HepG2 (cell line): ENCODE measurements around the gene PLEKHM2. TPM values are rescaled to one million over a fixed set of nuclear protein-coding genes. Genes with fewer than 3 reads are reported as not detected.
A peak's percentile ranks its signal among the peaks of the same experiment; 100 is the strongest.

ENCODE experiments used
- ATAC-seq: fragments of 200-7000 bp; cut with Tn5 transposase; 3 replicates; pipeline ENCODE4 v1.9.1; 2020; ENCODE audit warnings: mild to moderate bottlenecking, moderate library complexity
- Bru-seq: library from RNA; stranded (reverse); fragments of 400-500 nt; gene quantifications from one replicate; lab custom pipeline; 2021; lab: Mats Ljungman, UMichigan
- BruChase-seq, 2 experiments: library from RNA; stranded (reverse); fragments of 400-500 nt; gene quantifications; one replicate each; lab custom pipeline; 2021; lab: Mats Ljungman, UMichigan
- BruUV-seq: library from RNA; stranded (reverse); fragments of 400-500 nt; replicated peaks from 2 replicates; lab custom pipeline; 2021; lab: Mats Ljungman, UMichigan
- CTCF ChIA-PET: fragments of 300-600 bp; formaldehyde crosslinking; extraction: SDS; loops from one replicate; lab custom pipeline; 2021; ENCODE audit warnings: low total read pairs, inconsistent platforms, low intra/inter-chr PET ratio; lab: Yijun Ruan, JAX
- POLR2A ChIA-PET: fragments of 350-600 bp; sonication (Branson Sonifier 250); formaldehyde crosslinking; loops from one replicate; lab custom pipeline; 2020; ENCODE audit warnings: antibody characterized with exemption, inconsistent platforms; lab: Yijun Ruan, JAX
- DNase-seq: peaks from one replicate; pipeline ENCODE4 v3.0.0-alpha.2; 2015; ENCODE audit warnings: low spot score
- FAIRE-seq: peaks from 3 replicates; lab custom pipeline; 2011; peaks lifted over from hg19 to GRCh38; lab: Jason Lieb, UNC
- H2AFZ ChIP-seq: one replicate; pipeline ENCODE4 v1.6.1; 2011; ENCODE audit warnings: low read length, inconsistent platforms
- H3K27ac ChIP-seq: fragments of 300-600 bp; 3 replicates; pipeline ENCODE4 v1.8.0; 2011; ENCODE audit warnings: mixed run types, mild to moderate bottlenecking, mixed read lengths, low read length, inconsistent platforms; ENCODE audit not compliant: insufficient read depth; ENCODE audit errors: extremely low read length
- H3K27me3 ChIP-seq, 2 experiments: fragments of 200-600 bp in 1 of 2; 2 replicates in 1 of 2; 3 replicates in 1 of 2; pipeline versions ENCODE4 v1.6.0 to v1.8.0; 2011; ENCODE audit warnings: low read length in 2 of 2, mild to moderate bottlenecking in 2 of 2, moderate library complexity in 2 of 2, inconsistent platforms in 1 of 2; ENCODE audit not compliant: insufficient read depth in 2 of 2, control insufficient read depth in 1 of 2
- H3K36me3 ChIP-seq, 2 experiments: fragments of 200-600 bp in 1 of 2; replicated peaks in 1 of 2; 2 replicates in 1 of 2; 3 replicates in 1 of 2; pipeline versions ENCODE4 v1.5.1 to v1.8.0; 2011; ENCODE audit warnings: low read length in 2 of 2, inconsistent platforms in 1 of 2; ENCODE audit not compliant: insufficient read depth in 2 of 2, control insufficient read depth in 1 of 2
- H3K4me1 ChIP-seq: 2 replicates; pipeline ENCODE4 v1.5.1; 2012; ENCODE audit warnings: low read length, inconsistent platforms; ENCODE audit not compliant: insufficient read depth
- H3K4me2 ChIP-seq: 2 replicates; pipeline ENCODE4 v1.6.0; 2011; ENCODE audit warnings: low read depth, low read length, inconsistent platforms
- H3K4me3 ChIP-seq, 3 experiments: fragments of 200-600 bp in 1 of 3; sonication (generic), shearing (Covaris generic) in 1 of 3; replicated peaks in 1 of 3; 2 replicates each; pipeline ENCODE4 v1.5.1; 2011 to 2016; ENCODE audit warnings: low read length in 3 of 3, inconsistent platforms in 2 of 3, low read depth in 2 of 3, mild to moderate bottlenecking in 2 of 3, control low read depth in 1 of 3, mixed read lengths in 1 of 3; ENCODE audit not compliant: insufficient read depth in 1 of 3
- H3K79me2 ChIP-seq: one replicate; pipeline ENCODE4 v1.6.1; 2011; ENCODE audit warnings: low read length, inconsistent platforms; ENCODE audit not compliant: insufficient read depth
- H3K9ac ChIP-seq: 2 replicates; pipeline ENCODE4 v1.6.0; 2011; ENCODE audit warnings: mild to moderate bottlenecking, low read depth, low read length, inconsistent platforms; ENCODE audit not compliant: insufficient read depth
- H3K9me3 ChIP-seq: 2 replicates; pipeline ENCODE4 v1.5.1; 2012; ENCODE audit warnings: mild to moderate bottlenecking, low read length
- H4K20me1 ChIP-seq: 2 replicates; pipeline ENCODE4 v1.6.0; 2011; ENCODE audit warnings: inconsistent platforms, mild to moderate bottlenecking, low read length, moderate library complexity; ENCODE audit not compliant: insufficient read depth
- FOXP1 ChIP-seq, 2 experiments: fragments of 450-650 bp in 1 of 2; IDR thresholded peaks; 2 replicates each; pipeline ENCODE4 v1.6.1; 2017 to 2018; ENCODE audit warnings: antibody characterized with exemption in 1 of 2
- GABPB1 ChIP-seq: IDR thresholded peaks from 2 replicates; pipeline ENCODE4 v1.6.1; 2016; ENCODE audit warnings: mild to moderate bottlenecking, missing genetic modification reagents, moderate library complexity, missing compliant biosample characterization
- IKZF1 ChIP-seq: fragments of 450-650 bp; IDR thresholded peaks from 2 replicates; pipeline ENCODE4 v1.7.1; 2016
- REXO4 ChIP-seq: sonication (generic); formaldehyde crosslinking; IDR thresholded peaks from 2 replicates; pipeline ENCODE4 v1.8.0; 2022; ENCODE audit warnings: missing genetic modification reagents, mild to moderate bottlenecking, borderline replicate concordance
- RFX5 ChIP-seq: IDR thresholded peaks from 2 replicates; pipeline ENCODE4 v1.6.1; 2011; ENCODE audit warnings: low read depth, low read length, improper control_type of control experiment
- SMAD9 ChIP-seq: sonication (generic); formaldehyde crosslinking; IDR thresholded peaks from 2 replicates; pipeline ENCODE4 v1.5.1; 2020; ENCODE audit warnings: mild to moderate bottlenecking, missing genetic modification reagents
- TOPORS ChIP-seq: sonication (generic); formaldehyde crosslinking; IDR thresholded peaks from 2 replicates; pipeline ENCODE4 v1.8.0; 2023; ENCODE audit warnings: mild to moderate bottlenecking, missing genetic modification reagents
- ZBTB20 ChIP-seq: sonication (generic); formaldehyde crosslinking; IDR thresholded peaks from 2 replicates; pipeline ENCODE4 v1.8.1; 2023; ENCODE audit warnings: missing genetic modification reagents, low read depth, mild to moderate bottlenecking, borderline replicate concordance
- ZBTB42 ChIP-seq: sonication (generic); formaldehyde crosslinking; IDR thresholded peaks from 2 replicates; pipeline ENCODE4 v1.5.0; 2020; ENCODE audit warnings: mild to moderate bottlenecking, missing genetic modification reagents
- ZNF207 ChIP-seq: fragments of 450-650 bp; IDR thresholded peaks from 2 replicates; pipeline ENCODE4 v1.6.1; 2016; ENCODE audit warnings: antibody characterized with exemption, borderline replicate concordance
- ZNF589 ChIP-seq: sonication (generic); formaldehyde crosslinking; conservative IDR thresholded peaks from 2 replicates; pipeline ENCODE4 v1.8.0; 2022; ENCODE audit warnings: mild to moderate bottlenecking, moderate library complexity, missing genetic modification reagents
- ZNF607 ChIP-seq: sonication (generic); formaldehyde crosslinking; IDR thresholded peaks from 2 replicates; pipeline ENCODE4 v1.5.1; 2020; ENCODE audit warnings: missing genetic modification reagents, mild to moderate bottlenecking, borderline replicate concordance
- ZNF670 ChIP-seq: sonication (generic); formaldehyde crosslinking; IDR thresholded peaks from 2 replicates; pipeline ENCODE4 v1.8.0; 2022; ENCODE audit warnings: mild to moderate bottlenecking, missing genetic modification reagents, borderline replicate concordance
- ZNF816 ChIP-seq: sonication (generic); formaldehyde crosslinking; IDR thresholded peaks from 2 replicates; pipeline ENCODE4 v1.8.0; 2022; ENCODE audit warnings: missing genetic modification reagents, mild to moderate bottlenecking, borderline replicate concordance
- ZSCAN29 ChIP-seq: sonication (generic); formaldehyde crosslinking; conservative IDR thresholded peaks from 2 replicates; pipeline ENCODE4 v1.4.0; 2020; ENCODE audit warnings: mild to moderate bottlenecking, missing genetic modification reagents
- WGBS: methylation state at CpG from one replicate; pipeline ENCODE4 v1.1.6; 2017; ENCODE audit warnings: low lambda C conversion rate; 5-methylcytosine and 5-hydroxymethylcytosine counted together
- in situ Hi-C: cut with HindIII; loops from 2 replicates; pipeline ENCODE4 v1.10.0; 2017; ENCODE audit warnings: low pct_unique_long_range_greater_than_20kb; ENCODE audit not compliant: extremely low pct_ligation_motif_present
- intact Hi-C: fragments of 100-400 bp; cut with micrococcal nuclease; formaldehyde crosslinking; loops from one replicate; pipeline ENCODE4 v1.10.0; 2022; ENCODE audit not compliant: unreplicated experiment
- long read RNA-seq, 2 experiments: library from RNA in 1 of 2; library from polyadenylated mRNA in 1 of 2; stranded (forward) in 1 of 2; unstranded in 1 of 2; transcript quantifications; one replicate each; pipeline ENCODE4 v2.0.0, GENCODE V29; 2019 to 2022
- polyA minus RNA-seq, 3 experiments: library from RNA; depleted of rRNA, polyadenylated mRNA; stranded (reverse); fragments of >200 nt; gene quantifications; 2 replicates each; pipeline ENCODE4 v1.2.3, GENCODE V29; 2011; ENCODE audit warnings: low replicate concordance in 1 of 3
- polyA plus RNA-seq, 8 experiments: library from polyadenylated mRNA; depleted of rRNA in 3 of 8; stranded (reverse) in 7 of 8; unstranded in 1 of 8; fragments of >200 nt; fragmentation: Illumina TruSeq in 4 of 8; extraction: Trizol in 4 of 8; gene quantifications; 2 replicates each; pipeline versions ENCODE4 v1.2.1 to v1.2.3, GENCODE V29; 2011 to 2016; ENCODE audit warnings: low read depth in 4 of 8, missing spikeins in 1 of 8, mixed read lengths in 1 of 8; ENCODE audit not compliant: insufficient read depth in 1 of 8
- total RNA-seq, 5 experiments: library from RNA; depleted of rRNA; stranded (reverse); fragments of >200 nt; fragmentation: Illumina TruSeq; extraction: Trizol; gene quantifications; 2 replicates each; pipeline ENCODE4 v1.2.3, GENCODE V29; 2016; ENCODE audit warnings: low read depth in 1 of 5
- TF ChIP-seq, protein P1 (sequence below), 2 experiments: fragments of 450-650 bp in 1 of 2; sonication (generic) in 1 of 2; formaldehyde crosslinking; IDR thresholded peaks; 2 replicates each; pipeline versions ENCODE4 v1.5.0 to v1.8.0; 2020 to 2022; ENCODE audit warnings: mild to moderate bottlenecking in 1 of 2, missing genetic modification reagents in 1 of 2

The PLEKHM2 gene, protein sequence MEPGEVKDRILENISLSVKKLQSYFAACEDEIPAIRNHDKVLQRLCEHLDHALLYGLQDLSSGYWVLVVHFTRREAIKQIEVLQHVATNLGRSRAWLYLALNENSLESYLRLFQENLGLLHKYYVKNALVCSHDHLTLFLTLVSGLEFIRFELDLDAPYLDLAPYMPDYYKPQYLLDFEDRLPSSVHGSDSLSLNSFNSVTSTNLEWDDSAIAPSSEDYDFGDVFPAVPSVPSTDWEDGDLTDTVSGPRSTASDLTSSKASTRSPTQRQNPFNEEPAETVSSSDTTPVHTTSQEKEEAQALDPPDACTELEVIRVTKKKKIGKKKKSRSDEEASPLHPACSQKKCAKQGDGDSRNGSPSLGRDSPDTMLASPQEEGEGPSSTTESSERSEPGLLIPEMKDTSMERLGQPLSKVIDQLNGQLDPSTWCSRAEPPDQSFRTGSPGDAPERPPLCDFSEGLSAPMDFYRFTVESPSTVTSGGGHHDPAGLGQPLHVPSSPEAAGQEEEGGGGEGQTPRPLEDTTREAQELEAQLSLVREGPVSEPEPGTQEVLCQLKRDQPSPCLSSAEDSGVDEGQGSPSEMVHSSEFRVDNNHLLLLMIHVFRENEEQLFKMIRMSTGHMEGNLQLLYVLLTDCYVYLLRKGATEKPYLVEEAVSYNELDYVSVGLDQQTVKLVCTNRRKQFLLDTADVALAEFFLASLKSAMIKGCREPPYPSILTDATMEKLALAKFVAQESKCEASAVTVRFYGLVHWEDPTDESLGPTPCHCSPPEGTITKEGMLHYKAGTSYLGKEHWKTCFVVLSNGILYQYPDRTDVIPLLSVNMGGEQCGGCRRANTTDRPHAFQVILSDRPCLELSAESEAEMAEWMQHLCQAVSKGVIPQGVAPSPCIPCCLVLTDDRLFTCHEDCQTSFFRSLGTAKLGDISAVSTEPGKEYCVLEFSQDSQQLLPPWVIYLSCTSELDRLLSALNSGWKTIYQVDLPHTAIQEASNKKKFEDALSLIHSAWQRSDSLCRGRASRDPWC
- total RNA-seq (2016; rRNA removed; fragmentation: Illumina TruSeq; extraction: Trizol) (16.0 and 16.5 TPM in 2 replicates), polyA plus RNA-seq (2011; rRNA removed) (27.3 and 34.0 TPM in 2 replicates), polyA minus RNA-seq (2011; rRNA and poly(A)+ RNA removed; ENCODE audit: low replicate concordance) (51.5 and 64.7 TPM in 2 replicates), Bru-seq, nascent RNA (percentile 55 among the genes with signal in this experiment), BruChase-seq, experiment 1, labeled RNA remaining after a 6-hour chase (percentile 73 among the genes with signal in this experiment), BruChase-seq, experiment 2, labeled RNA remaining after a 2-hour chase (percentile 61 among the genes with signal in this experiment)
- total RNA-seq (2016; cell fraction: cytosol; rRNA removed; fragmentation: Illumina TruSeq; extraction: Trizol; ENCODE audit: low read depth), result 8.1 TPM in 2 replicates
- 13.6 and 18.8 TPM in 2 replicates for total RNA-seq (2016; cell fraction: insoluble cytoplasmic fraction; rRNA removed; fragmentation: Illumina TruSeq; extraction: Trizol)
- total RNA-seq (2016; cell fraction: membrane; rRNA removed; fragmentation: Illumina TruSeq; extraction: Trizol), result 24.3 and 24.5 TPM in 2 replicates
- 11.3 and 15.4 TPM in 2 replicates for total RNA-seq (2016; cell fraction: nucleus; rRNA removed; fragmentation: Illumina TruSeq; extraction: Trizol)
- polyA plus RNA-seq (2011; cell fraction: cytosol; rRNA removed), result 18.9 and 29.3 TPM in 2 replicates
- 58.0 and 66.7 TPM in 2 replicates for polyA plus RNA-seq (2011; cell fraction: nucleus; rRNA removed)
- 15.7 and 19.3 TPM in 2 replicates for polyA plus RNA-seq (2012)
- polyA plus RNA-seq (2016; cell fraction: cytosol; fragmentation: Illumina TruSeq; extraction: Trizol; ENCODE audit: low read depth), result 8.8 and 9.4 TPM in 2 replicates
- polyA plus RNA-seq (2016; cell fraction: insoluble cytoplasmic fraction; fragmentation: Illumina TruSeq; extraction: Trizol; ENCODE audit: low read depth), result 16.1 and 23.7 TPM in 2 replicates
- 20.7 and 24.2 TPM in 2 replicates for polyA plus RNA-seq (2016; cell fraction: membrane; fragmentation: Illumina TruSeq; extraction: Trizol; ENCODE audit: low read depth)
- polyA plus RNA-seq (2016; cell fraction: nucleus; fragmentation: Illumina TruSeq; extraction: Trizol; ENCODE audit: insufficient read depth, low read depth), result 32.6 and 36.7 TPM in 2 replicates
- 18.3 and 18.9 TPM in 2 replicates for polyA minus RNA-seq (2011; cell fraction: cytosol; rRNA and poly(A)+ RNA removed)
- polyA minus RNA-seq (2011; cell fraction: nucleus; rRNA and poly(A)+ RNA removed), result 8.8 and 9.9 TPM in 2 replicates
- long read RNA-seq, experiment 1, partial matches to known transcripts, result 18 of 18 reads
- long read RNA-seq, experiment 1, other reads (novel, unspliced or antisense), result 0 of 18 reads
- long read RNA-seq, experiment 2, full-length matches to known transcripts, result 31 of 94 reads
- long read RNA-seq, experiment 2, partial matches to known transcripts, result 32 of 94 reads
- long read RNA-seq, experiment 2, other reads (novel, unspliced or antisense), result 31 of 94 reads

DNA sequence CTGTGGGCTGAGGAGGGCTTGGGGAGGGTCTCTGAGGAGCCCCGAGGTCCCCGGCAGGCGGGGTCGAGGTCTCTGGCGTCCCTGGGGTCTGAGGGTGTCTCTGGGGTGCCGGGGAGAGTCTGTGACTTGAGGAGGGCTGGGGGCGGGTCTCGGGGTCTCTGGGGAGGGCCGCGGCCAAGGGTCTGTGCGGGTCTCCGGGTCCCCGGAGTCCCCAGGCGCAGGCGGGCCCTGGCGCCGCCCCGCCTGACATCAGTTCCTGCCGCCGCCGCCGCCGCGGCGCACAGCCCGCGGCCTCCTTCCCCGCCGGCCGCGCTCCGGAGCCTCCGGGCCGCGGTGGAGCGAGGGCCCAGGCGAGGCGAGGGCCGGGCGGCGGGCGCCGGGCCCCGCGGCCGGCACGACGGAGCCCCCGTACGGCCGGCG is at the start of gene PLEKHM2:
Gene PLEKHM2 (plus strand): TSS at position 279 of the 420 bp plus-strand sequence. CDS start 239 bp downstream, outside the sequence.
- Histone ChIP-seq H3K9me3 (no peaks in the 10 kb centered on the region), H2AFZ (no peak within 1 kb of the TSS), H3K36me3 (no peaks in the 10 kb centered on the region), H3K4me1 (peaks cover 62% of the 10 kb centered on the region), H3K27ac (peak within 1 kb of the TSS; percentile 67), H4K20me1 (0 out of 2 replicates have a peak, but pooled peaks cover 5% of the 10 kb centered on the region), H3K27me3 (no peaks in the 10 kb centered on the region), H3K9ac (peak within 1 kb of the TSS; percentile 83), H3K4me2 (peak within 1 kb of the TSS; percentile 88), H3K79me2 (peaks cover 28% of the 10 kb centered on the region), H3K4me3 (peak within 1 kb of the TSS; percentile 88 to 95 (median 92))
- no CpG with 5 or more reads among the region's 52 CpGs for WGBS
- no peak for FAIRE-seq
- DNase-seq, result no peak
- no TSS peak for BruUV-seq
- ATAC-seq, result peak; percentile 68
- in situ Hi-C loops, result no loop called here
- POLR2A ChIA-PET, result interaction anchor here (0.9 to 1.1 kb wide), 3 partner anchors 13 to 81 kb away, joined by 3 to 5 read pairs (median 3); no protein-coding TSS in a partner anchor
- intact Hi-C loops, result loop anchor here (10.0 kb wide), 2 partner anchors 59 to 61 kb away; partner anchors contain the start of gene TMEM82
- CTCF ChIA-PET, result no interaction called here
- TF ChIP-seq ZNF589 (CRISPR knock-in tag), result no peak
- no peak for TF ChIP-seq SMAD9 (CRISPR knock-in tag)
- no peak for TF ChIP-seq ZBTB20 (CRISPR knock-in tag)
- TF ChIP-seq ZBTB42, result no peak
- TF ChIP-seq ZNF816 (CRISPR knock-in tag), result no peak
- TF ChIP-seq, protein P1, sequence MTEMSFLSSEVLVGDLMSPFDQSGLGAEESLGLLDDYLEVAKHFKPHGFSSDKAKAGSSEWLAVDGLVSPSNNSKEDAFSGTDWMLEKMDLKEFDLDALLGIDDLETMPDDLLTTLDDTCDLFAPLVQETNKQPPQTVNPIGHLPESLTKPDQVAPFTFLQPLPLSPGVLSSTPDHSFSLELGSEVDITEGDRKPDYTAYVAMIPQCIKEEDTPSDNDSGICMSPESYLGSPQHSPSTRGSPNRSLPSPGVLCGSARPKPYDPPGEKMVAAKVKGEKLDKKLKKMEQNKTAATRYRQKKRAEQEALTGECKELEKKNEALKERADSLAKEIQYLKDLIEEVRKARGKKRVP (CRISPR knock-in tag; IDR thresholded peaks at IDR 0.05), result no peak
- no peak for TF ChIP-seq ZNF607 (CRISPR knock-in tag)
- no peak for TF ChIP-seq ZSCAN29
- no peak for TF ChIP-seq ZNF670
- peak; percentile 77 for TF ChIP-seq GABPB1 (CRISPR knock-in tag)
- no peak for TF ChIP-seq RFX5
- no peak for TF ChIP-seq FOXP1 (IDR thresholded peaks at IDR 0.05)
- no peak for TF ChIP-seq FOXP1 (CRISPR knock-in tag; IDR thresholded peaks at IDR 0.05)
- TF ChIP-seq REXO4 (CRISPR knock-in tag), result no peak
- no peak for TF ChIP-seq IKZF1
- TF ChIP-seq TOPORS (CRISPR knock-in tag), result no peak
- no peak for TF ChIP-seq ZNF207
